Panc1 (cell line): ENCODE data around the gene PLEKHA8. TPM values are rescaled to one million over a fixed set of nuclear protein-coding genes. Genes with fewer than 3 reads are reported as not detected.

Experiments
- ATAC-seq: fragments of 200-7000 bp; cut with Tn5 transposase; 2 replicates; pipeline ENCODE4 v1.9.1; 2020; ENCODE audit warnings: mild to moderate bottlenecking, moderate library complexity
- BruUV-seq: library from RNA; stranded (reverse); fragments of 400-500 nt; replicated peaks from 2 replicates; lab custom pipeline; 2021; lab: Mats Ljungman, UMichigan
- CTCF ChIA-PET: fragments of 300-600 bp; sonication (Branson Sonifier 250); formaldehyde crosslinking; loops from one replicate; lab custom pipeline; 2022; ENCODE audit warnings: antibody characterized with exemption; lab: Charles Lee
- POLR2A ChIA-PET: fragments of 300-600 bp; sonication (Branson Sonifier 250); formaldehyde crosslinking; loops from one replicate; lab custom pipeline; 2022; ENCODE audit warnings: antibody characterized with exemption; lab: Charles Lee
- DNase-seq: peaks from one replicate; pipeline ENCODE4 v3.0.0-alpha.2; 2010; ENCODE audit warnings: low read depth, low spot score
- H3K27ac ChIP-seq: 2 replicates; pipeline ENCODE4 v1.5.1; 2011; ENCODE audit warnings: mild to moderate bottlenecking, low read length, inconsistent platforms
- H3K27me3 ChIP-seq: fragments of 200-500 bp; sonication (Bioruptor generic); 2 replicates; pipeline ENCODE4 v1.6.0; 2014; ENCODE audit warnings: low read length, inconsistent platforms; ENCODE audit not compliant: control insufficient read depth, insufficient read depth
- H3K36me3 ChIP-seq: fragments of 200-500 bp; sonication (Bioruptor generic); 2 replicates; pipeline ENCODE4 v1.5.1; 2014; ENCODE audit warnings: inconsistent platforms, mild to moderate bottlenecking, low read length, moderate library complexity; ENCODE audit not compliant: control insufficient read depth, insufficient read depth
- H3K4me1 ChIP-seq: 2 replicates; pipeline ENCODE4 v1.5.1; 2011; ENCODE audit warnings: inconsistent platforms, mild to moderate bottlenecking, low read length, moderate library complexity; ENCODE audit not compliant: control insufficient read depth, insufficient read depth
- H3K4me3 ChIP-seq, 2 experiments: 2 replicates each; pipeline ENCODE4 v1.5.1; 2011 to 2012; ENCODE audit warnings: low read depth in 2 of 2, low read length in 2 of 2, mild to moderate bottlenecking in 2 of 2, inconsistent platforms in 1 of 2, moderate library complexity in 1 of 2
- H3K9me3 ChIP-seq: fragments of 200-500 bp; sonication (Bioruptor generic); 2 replicates; pipeline ENCODE4 v1.5.1; 2014; ENCODE audit warnings: low read depth, mild to moderate bottlenecking, inconsistent platforms, low read length, moderate library complexity; ENCODE audit not compliant: control insufficient read depth, insufficient read depth
- CTCF ChIP-seq: fragments of 450-650 bp; IDR thresholded peaks from 2 replicates; pipeline ENCODE4 v1.5.1; 2017; ENCODE audit warnings: mild to moderate bottlenecking
- POLR2AphosphoS5 ChIP-seq: IDR thresholded peaks from 2 replicates; pipeline ENCODE4 v1.6.1; 2012; ENCODE audit warnings: mild to moderate bottlenecking, low read depth, low read length, moderate library complexity
- REST ChIP-seq, 2 experiments: IDR thresholded peaks; 2 replicates each; pipeline ENCODE4 v1.6.1; 2011 to 2012; ENCODE audit warnings: low read depth in 2 of 2, control low read depth in 1 of 2, low read length in 1 of 2, mild to moderate bottlenecking in 1 of 2, moderate library complexity in 1 of 2; ENCODE audit not compliant: insufficient read depth in 1 of 2
- SIN3A ChIP-seq: IDR thresholded peaks from 2 replicates; pipeline ENCODE4 v1.6.1; 2012; ENCODE audit warnings: low read depth, mild to moderate bottlenecking, low read length, moderate library complexity, borderline replicate concordance; ENCODE audit not compliant: insufficient read depth
- TCF7L2 ChIP-seq: IDR thresholded peaks from 2 replicates; pipeline ENCODE4 v1.6.1; 2011; ENCODE audit warnings: mild to moderate bottlenecking, low read depth, low read length, inconsistent platforms
- in situ Hi-C: cut with HindIII; loops from 2 replicates; pipeline ENCODE4 v1.10.0; 2016; ENCODE audit warnings: low sequenced_read_pairs, low pct_unique_long_range_greater_than_20kb
- intact Hi-C: fragments of 100-400 bp; cut with micrococcal nuclease; formaldehyde crosslinking; loops from one replicate; pipeline ENCODE4 v1.10.0; 2022; ENCODE audit not compliant: unreplicated experiment
- total RNA-seq: library from RNA; stranded (reverse); gene quantifications from one replicate; pipeline ENCODE4 v1.2.1, GENCODE V29; 2021; ENCODE audit not compliant: unreplicated experiment

The PLEKHA8 gene
- total RNA-seq, 1 experiment from 2014 or later, result 20.7 TPM

- in situ Hi-C loops, result no loop called here
- Histone ChIP-seq H3K9me3 (no peaks in the 10 kb centered on the region), H3K4me3 (no peak overlapping the region), H3K27ac (no peak overlapping the region), H3K36me3 (no peaks in the 10 kb centered on the region), H3K4me1 (no peaks in the 10 kb centered on the region), H3K27me3 (no peaks in the 10 kb centered on the region; the same call in 1 of the 2 replicates)
- CTCF ChIA-PET, result no interaction called here
- DNase-seq (no peak), ATAC-seq (no peak)
- POLR2A ChIA-PET, result no interaction called here
- BruUV-seq, result no TSS peak
- intact Hi-C loops, result no loop called here
- TF ChIP-seq POLR2AphosphoS5, result no peak
- no peak for TF ChIP-seq TCF7L2
- no peak for TF ChIP-seq CTCF
- no peak for TF ChIP-seq SIN3A
- no peak for TF ChIP-seq REST (IDR thresholded peaks at IDR 0.05; ENCODE audit: insufficient read depth in 1 of 2, low read depth in 2 of 2, low read length in 1 of 2)
These were observed 122.5 kb downstream of the PLEKHA8 start for GRCh38 chr7:30150711-30151110.

GRCh38 chr7:30154111-30154587 is 125.9 kb downstream of the PLEKHA8 start:
- POLR2A ChIA-PET, result no interaction called here
- in situ Hi-C loops, result no loop called here

More at GRCh38 chr7:30154111-30154587, 125.9 kb downstream of the PLEKHA8 start:
- Histone ChIP-seq H3K36me3 (no peaks in the 10 kb centered on the region), H3K9me3 (no peaks in the 10 kb centered on the region), H3K27ac (no peak overlapping the region), H3K27me3 (peaks cover 2% of the 10 kb centered on the region; the same call in 1 of the 2 replicates), H3K4me3 (no peak overlapping the region), H3K4me1 (no peaks in the 10 kb centered on the region; the same call in 1 of the 2 replicates)
- intact Hi-C loops, result no loop called here
- CTCF ChIA-PET, result no interaction called here
- no TSS peak for BruUV-seq
- ATAC-seq (no peak), DNase-seq (no peak)
- TF ChIP-seq POLR2AphosphoS5 (no peak), TCF7L2 (no peak), SIN3A (no peak), CTCF (no peak), REST (IDR thresholded peaks at IDR 0.05; ENCODE audit: insufficient read depth in 1 of 2, low read depth in 2 of 2, low read length in 1 of 2) (no peak)
